H1 (cell line): ENCODE results near the gene RECK. TPM values are rescaled to one million over a fixed set of nuclear protein-coding genes. Genes with fewer than 3 reads are reported as not detected.

Source experiments
- CTCF ChIA-PET: fragments of 300-600 bp; sonication (Branson Sonifier 250); formaldehyde crosslinking; loops from one replicate; lab custom pipeline; 2021; ENCODE audit not compliant: partially characterized antibody; lab: Charles Lee
- POLR2A ChIA-PET: fragments of 300-600 bp; sonication (Branson Sonifier 250); formaldehyde crosslinking; loops from one replicate; lab custom pipeline; 2021; ENCODE audit warnings: inconsistent platforms; ENCODE audit not compliant: partially characterized antibody; lab: Charles Lee
- DNase-seq, 2 experiments: peaks; one replicate each; pipeline versions ENCODE4 v3.0.0 to v3.0.0-alpha.2; 2010 to 2022; ENCODE audit warnings: low spot score in 2 of 2, low read depth in 1 of 2, mixed read lengths in 1 of 2
- FAIRE-seq: peaks from 2 replicates; lab custom pipeline; 2011; peaks lifted over from hg19 to GRCh38; lab: Jason Lieb, UNC
- H2AFZ ChIP-seq: 2 replicates; pipeline ENCODE4 v1.8.1; 2012; ENCODE audit warnings: low read length, inconsistent platforms
- H2AK5ac ChIP-seq: 2 replicates; pipeline ENCODE4 v1.6.1; 2013; ENCODE audit warnings: low read depth, low read length
- H2BK120ac ChIP-seq: replicated peaks from 2 replicates; pipeline ENCODE3; 2013; ENCODE audit warnings: low read depth, low read length, inconsistent platforms
- H2BK12ac ChIP-seq: 2 replicates; pipeline ENCODE4 v1.6.1; 2013; ENCODE audit warnings: low read depth, low read length
- H2BK15ac ChIP-seq: 2 replicates; pipeline ENCODE4 v1.6.1; 2013; ENCODE audit warnings: low read length
- H2BK20ac ChIP-seq: 2 replicates; pipeline ENCODE4 v1.6.1; 2013; ENCODE audit warnings: low read length
- H2BK5ac ChIP-seq: 2 replicates; pipeline ENCODE4 v1.6.1; 2013; ENCODE audit warnings: low read depth, low read length
- H3K14ac ChIP-seq: 2 replicates; pipeline ENCODE4 v1.6.1; 2013; ENCODE audit warnings: inconsistent platforms; ENCODE audit not compliant: insufficient read length
- H3K18ac ChIP-seq: 2 replicates; pipeline ENCODE4 v1.6.1; 2013; ENCODE audit warnings: low read length; ENCODE audit errors: extremely low read depth
- H3K23ac ChIP-seq: 2 replicates; pipeline ENCODE4 v1.6.1; 2013; ENCODE audit warnings: inconsistent platforms; ENCODE audit not compliant: insufficient read length
- H3K23me2 ChIP-seq: 2 replicates; pipeline ENCODE4 v1.6.1; 2013; ENCODE audit warnings: low read depth, low read length
- H3K27ac ChIP-seq: 2 replicates; pipeline ENCODE4 v1.6.1; 2011; ENCODE audit warnings: low read depth, low read length, inconsistent platforms
- H3K27me3 ChIP-seq, 4 experiments: replicated peaks in 1 of 4; 1 replicate in 1 of 4; 2 replicates in 3 of 4; pipeline versions ENCODE4 v1.6.1 to v1.8.1; 2011 to 2013; ENCODE audit warnings: low read length in 3 of 4, mild to moderate bottlenecking in 3 of 4, inconsistent platforms in 2 of 4, mixed read lengths in 2 of 4, moderate library complexity in 1 of 4; ENCODE audit not compliant: control insufficient read depth in 3 of 4, insufficient read depth in 3 of 4; ENCODE audit errors: extremely low read depth in 1 of 4
- H3K36me3 ChIP-seq, 4 experiments: 2 replicates each; pipeline versions ENCODE4 v1.6.1 to v1.8.1; 2011 to 2013; ENCODE audit warnings: mild to moderate bottlenecking in 4 of 4, low read length in 3 of 4, moderate library complexity in 2 of 4, control low read depth in 1 of 4, inconsistent platforms in 1 of 4; ENCODE audit not compliant: insufficient read depth in 4 of 4, control insufficient read depth in 2 of 4
- H3K4ac ChIP-seq: replicated peaks from 2 replicates; pipeline ENCODE3; 2013; ENCODE audit warnings: low read length, low read depth, mixed read lengths, inconsistent platforms; ENCODE audit not compliant: insufficient read length
- H3K4me1 ChIP-seq, 4 experiments: replicated peaks in 1 of 4; 1 replicate in 1 of 4; 2 replicates in 3 of 4; pipeline versions ENCODE4 v1.6.1 to v1.8.1; 2011 to 2013; ENCODE audit warnings: low read length in 3 of 4, inconsistent platforms in 2 of 4, mixed read lengths in 1 of 4; ENCODE audit not compliant: insufficient read depth in 4 of 4, control insufficient read depth in 3 of 4
- H3K4me2 ChIP-seq, 2 experiments: 2 replicates each; pipeline versions ENCODE4 v1.6.1 to v1.8.1; 2011 to 2013; ENCODE audit warnings: low read depth in 2 of 2, low read length in 2 of 2, control low read depth in 1 of 2, inconsistent platforms in 1 of 2, mild to moderate bottlenecking in 1 of 2; ENCODE audit not compliant: insufficient read depth in 1 of 2
- H3K4me3 ChIP-seq, 4 experiments: fragments of 200-600, 300-600 bp in 1 of 4; sonication (generic), shearing (Covaris generic), sonication (Bioruptor Twin) in 1 of 4; 2 replicates each; pipeline versions ENCODE4 v1.5.1 to v1.8.1; 2011 to 2016; ENCODE audit warnings: low read length in 4 of 4, low read depth in 3 of 4, control low read depth in 2 of 4, inconsistent platforms in 2 of 4, mild to moderate bottlenecking in 2 of 4, mixed read lengths in 1 of 4, moderate library complexity in 1 of 4; ENCODE audit not compliant: insufficient read depth in 2 of 4; ENCODE audit errors: extremely low read depth in 1 of 4
- H3K56ac ChIP-seq: replicated peaks from 2 replicates; pipeline ENCODE3; 2013; ENCODE audit warnings: low read depth, mild to moderate bottlenecking, mixed read lengths, low read length, inconsistent platforms; ENCODE audit not compliant: insufficient read length
- H3K79me1 ChIP-seq: 2 replicates; pipeline ENCODE4 v1.6.1; 2013; ENCODE audit warnings: low read depth, low read length, control low read depth
- H3K79me2 ChIP-seq, 2 experiments: 2 replicates each; pipeline versions ENCODE4 v1.6.1 to v1.8.1; 2012 to 2013; ENCODE audit warnings: low read length in 2 of 2, mild to moderate bottlenecking in 2 of 2, inconsistent platforms in 1 of 2; ENCODE audit not compliant: insufficient read depth in 2 of 2, control insufficient read depth in 1 of 2
- H3K9ac ChIP-seq, 4 experiments: replicated peaks in 1 of 4; 1 replicate in 1 of 4; 2 replicates in 3 of 4; pipeline versions ENCODE4 v1.6.1 to v1.8.1; 2011 to 2013; ENCODE audit warnings: low read depth in 3 of 4, low read length in 3 of 4, control low read depth in 2 of 4, mild to moderate bottlenecking in 2 of 4, moderate library complexity in 2 of 4, inconsistent platforms in 1 of 4; ENCODE audit errors: extremely low read depth in 1 of 4
- H3K9me3 ChIP-seq, 2 experiments: 2 replicates each; pipeline versions ENCODE4 v1.6.1 to v1.8.1; 2012 to 2013; ENCODE audit warnings: mild to moderate bottlenecking in 2 of 2, moderate library complexity in 2 of 2, control low read depth in 1 of 2, inconsistent platforms in 1 of 2, low read depth in 1 of 2, low read length in 1 of 2, mixed read lengths in 1 of 2; ENCODE audit not compliant: insufficient read depth in 2 of 2
- H4K20me1 ChIP-seq, 2 experiments: replicated peaks in 1 of 2; 2 replicates each; pipeline versions ENCODE3 to v1.8.1; 2011 to 2013; ENCODE audit warnings: inconsistent platforms in 2 of 2, low read length in 2 of 2, mild to moderate bottlenecking in 1 of 2; ENCODE audit not compliant: insufficient read depth in 2 of 2, control insufficient read depth in 1 of 2
- H4K5ac ChIP-seq: 2 replicates; pipeline ENCODE4 v1.6.1; 2013; ENCODE audit warnings: low read length, low read depth, mixed read lengths, inconsistent platforms; ENCODE audit not compliant: insufficient read length
- H4K8ac ChIP-seq: 2 replicates; pipeline ENCODE4 v1.8.0; 2013; ENCODE audit warnings: mild to moderate bottlenecking, moderate library complexity, low read length, inconsistent platforms; ENCODE audit not compliant: insufficient read depth; ENCODE audit errors: extremely low read depth
- H4K91ac ChIP-seq: replicated peaks from 2 replicates; pipeline ENCODE3; 2013; ENCODE audit warnings: low read length, mixed read lengths, inconsistent platforms; ENCODE audit not compliant: insufficient read length
- BCL11A ChIP-seq, 2 experiments: IDR thresholded peaks; one replicate each; pipeline ENCODE4 v1.6.1; 2011; ENCODE audit warnings: low read depth in 2 of 2, low read length in 2 of 2, mild to moderate bottlenecking in 2 of 2
- CHD2 ChIP-seq: IDR thresholded peaks from 2 replicates; pipeline ENCODE4 v1.6.1; 2012; ENCODE audit warnings: low read length, improper control_type of control experiment
- EP300 ChIP-seq, 2 experiments: IDR thresholded peaks; 1 replicate in 1 of 2; 2 replicates in 1 of 2; pipeline ENCODE4 v1.6.1; 2011 to 2012; ENCODE audit warnings: low read depth in 2 of 2, low read length in 2 of 2, mild to moderate bottlenecking in 2 of 2, borderline replicate concordance in 1 of 2, inconsistent platforms in 1 of 2, moderate library complexity in 1 of 2
- FOSL1 ChIP-seq: IDR thresholded peaks from 2 replicates; pipeline ENCODE4 v1.6.1; 2011; ENCODE audit warnings: mild to moderate bottlenecking, low read depth, low read length, moderate library complexity; ENCODE audit not compliant: insufficient read depth
- HDAC2 ChIP-seq, 2 experiments: fragments of 300-600 bp in 1 of 2; sonication (generic) in 1 of 2; IDR thresholded peaks; 2 replicates each; pipeline ENCODE4 v1.6.1; 2011 to 2012; ENCODE audit warnings: low read depth in 2 of 2, low read length in 2 of 2, mild to moderate bottlenecking in 2 of 2, moderate library complexity in 2 of 2, borderline replicate concordance in 1 of 2, inconsistent platforms in 1 of 2
- MAFK ChIP-seq: IDR thresholded peaks from 2 replicates; pipeline ENCODE4 v1.6.1; 2012; ENCODE audit warnings: low read depth, mild to moderate bottlenecking, improper control_type of control experiment, low read length
- POLR2AphosphoS5 ChIP-seq: IDR thresholded peaks from 2 replicates; pipeline ENCODE4 v1.6.1; 2011; ENCODE audit warnings: low read depth, low read length
- TCF12 ChIP-seq: IDR thresholded peaks from 2 replicates; pipeline ENCODE4 v1.6.1; 2011; ENCODE audit warnings: low read depth, mild to moderate bottlenecking, low read length
- WGBS, 2 experiments: shearing (Covaris generic) in 1 of 2; methylation state at CpG; one replicate each; pipeline versions ENCODE4 v1.1.6 to v1.1.7; 2013 to 2015; ENCODE audit warnings: low lambda C conversion rate in 2 of 2, mixed read lengths in 2 of 2, inconsistent platforms in 1 of 2, low coverage in 1 of 2, missing lambda C conversion rate in 1 of 2; ENCODE audit not compliant: insufficient replicate concordance in 2 of 2, insufficient coverage in 1 of 2, insufficient read length in 1 of 2; ENCODE audit errors: extremely low coverage in 1 of 2, missing lambda C conversion rate in 1 of 2; 5-methylcytosine and 5-hydroxymethylcytosine counted together
- polyA plus RNA-seq, 7 experiments: library from polyadenylated mRNA; depleted of rRNA in 3 of 7; stranded (reverse) in 5 of 7; unstranded in 2 of 7; fragments of >200 nt in 5 of 7; fragments of 200-250 nt in 2 of 7; gene quantifications; 1 replicate in 5 of 7; 2 replicates in 1 of 7; 4 replicates in 1 of 7; pipeline versions ENCODE4 v1.2.1 to v1.2.3, GENCODE V29; 2011 to 2013; ENCODE audit warnings: missing spikeins in 2 of 7, mixed read lengths in 2 of 7
- total RNA-seq: library from RNA; stranded (reverse); fragmentation: NEBNext Ultra II Directional; extraction: Animal tissue kit (Norgen Biotek cat#: 25700); gene quantifications from 2 replicates; pipeline ENCODE4 v1.2.1, GENCODE V29; 2021
- TF ChIP-seq, protein P1 (sequence below): IDR thresholded peaks from 2 replicates; pipeline ENCODE4 v1.6.1; 2011; ENCODE audit warnings: low read depth, mild to moderate bottlenecking, low read length; ENCODE audit not compliant: insufficient read depth
- TF ChIP-seq, protein P2 (sequence below): IDR thresholded peaks from 2 replicates; pipeline ENCODE4 v1.6.1; 2012; ENCODE audit warnings: low read length, inconsistent platforms
- TF ChIP-seq, protein P3 (sequence below): IDR thresholded peaks from 2 replicates; pipeline ENCODE4 v1.6.1; 2012; ENCODE audit warnings: inconsistent platforms

Gene RECK
- total and polyA plus RNA-seq, 2 of the 8 experiments (the other 6 are each of a cell fraction or from before 2014, with no cell fraction given): 5.4 to 9.8 TPM

DNA sequence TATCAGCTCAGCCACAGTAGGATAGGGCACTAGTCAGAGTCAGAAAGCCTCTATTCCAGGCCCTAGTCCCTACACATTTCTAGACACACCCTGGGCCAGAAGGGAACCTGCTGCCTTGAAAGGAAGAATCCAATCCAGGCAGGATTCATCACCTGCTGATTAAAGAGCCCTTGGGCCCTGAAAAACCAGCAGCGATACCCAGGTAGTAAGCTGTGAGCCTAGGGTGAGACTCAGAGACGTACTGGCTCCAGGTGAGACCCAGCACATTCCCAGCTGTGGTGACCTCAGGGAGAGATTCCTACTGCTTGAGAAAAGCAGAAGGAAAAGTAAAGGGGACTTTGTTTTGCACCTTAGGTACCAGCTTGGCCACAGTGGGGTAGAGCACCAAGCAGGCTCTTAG is 137.1 kb downstream of the RECK start:
- WGBS, 2 experiments: 91% methylated on average over 2 of the region's 2 CpGs; no CpG with 5 or more reads in 1 of the 2 experiments
- TF ChIP-seq, protein P1, sequence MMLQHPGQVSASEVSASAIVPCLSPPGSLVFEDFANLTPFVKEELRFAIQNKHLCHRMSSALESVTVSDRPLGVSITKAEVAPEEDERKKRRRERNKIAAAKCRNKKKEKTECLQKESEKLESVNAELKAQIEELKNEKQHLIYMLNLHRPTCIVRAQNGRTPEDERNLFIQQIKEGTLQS: no peak
- TF ChIP-seq BCL11A (IDR thresholded peaks at IDR 0.05; ENCODE audit: low read depth in 2 of 2, low read length in 2 of 2): no peak
- TF ChIP-seq MAFK: no peak
- TF ChIP-seq CHD2: no peak
- TF ChIP-seq, protein P2, sequence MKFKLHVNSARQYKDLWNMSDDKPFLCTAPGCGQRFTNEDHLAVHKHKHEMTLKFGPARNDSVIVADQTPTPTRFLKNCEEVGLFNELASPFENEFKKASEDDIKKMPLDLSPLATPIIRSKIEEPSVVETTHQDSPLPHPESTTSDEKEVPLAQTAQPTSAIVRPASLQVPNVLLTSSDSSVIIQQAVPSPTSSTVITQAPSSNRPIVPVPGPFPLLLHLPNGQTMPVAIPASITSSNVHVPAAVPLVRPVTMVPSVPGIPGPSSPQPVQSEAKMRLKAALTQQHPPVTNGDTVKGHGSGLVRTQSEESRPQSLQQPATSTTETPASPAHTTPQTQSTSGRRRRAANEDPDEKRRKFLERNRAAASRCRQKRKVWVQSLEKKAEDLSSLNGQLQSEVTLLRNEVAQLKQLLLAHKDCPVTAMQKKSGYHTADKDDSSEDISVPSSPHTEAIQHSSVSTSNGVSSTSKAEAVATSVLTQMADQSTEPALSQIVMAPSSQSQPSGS: no peak
- TF ChIP-seq POLR2AphosphoS5: no peak
- TF ChIP-seq TCF12: no peak
- TF ChIP-seq, protein P3, sequence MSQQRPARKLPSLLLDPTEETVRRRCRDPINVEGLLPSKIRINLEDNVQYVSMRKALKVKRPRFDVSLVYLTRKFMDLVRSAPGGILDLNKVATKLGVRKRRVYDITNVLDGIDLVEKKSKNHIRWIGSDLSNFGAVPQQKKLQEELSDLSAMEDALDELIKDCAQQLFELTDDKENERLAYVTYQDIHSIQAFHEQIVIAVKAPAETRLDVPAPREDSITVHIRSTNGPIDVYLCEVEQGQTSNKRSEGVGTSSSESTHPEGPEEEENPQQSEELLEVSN: no peak
- TF ChIP-seq HDAC2 (IDR thresholded peaks at IDR 0.05; ENCODE audit: borderline replicate concordance in 1 of 2, low read depth in 2 of 2, low read length in 2 of 2): no peak
- no peak for TF ChIP-seq EP300 (IDR thresholded peaks at IDR 0.05; ENCODE audit: borderline replicate concordance in 1 of 2, low read depth in 2 of 2, low read length in 2 of 2)
- TF ChIP-seq FOSL1: no peak

More for the DNA sequence above, 137.1 kb downstream of the RECK start:
- Histone ChIP-seq H3K14ac (no peak overlapping the region), H3K36me3 (no peaks in the 10 kb centered on the region), H4K91ac (no peak overlapping the region), H4K5ac (no peak overlapping the region), H2AFZ (no peak overlapping the region), H2AK5ac (no peak overlapping the region), H3K79me2 (no peaks in the 10 kb centered on the region), H3K9ac (no peak overlapping the region), H2BK5ac (no peak overlapping the region), H2BK20ac (no peak overlapping the region), H3K18ac (no peak overlapping the region), H4K20me1 (no peaks in the 10 kb centered on the region), H3K4me3 (no peak overlapping the region), H3K27me3 (no peaks in the 10 kb centered on the region), H3K4ac (no peak overlapping the region), H3K4me2 (no peak overlapping the region), H3K4me1 (no peaks in the 10 kb centered on the region), H3K23ac (no peak overlapping the region), H2BK120ac (no peak overlapping the region), H3K23me2 (no peaks in the 10 kb centered on the region), H2BK15ac (no peak overlapping the region), H3K27ac (no peak overlapping the region), H3K56ac (no peak overlapping the region), H4K8ac (no peak overlapping the region), H3K79me1 (no peaks in the 10 kb centered on the region), H3K9me3 (no peaks in the 10 kb centered on the region), H2BK12ac (no peak overlapping the region; the same call in 1 of the 2 replicates)
- FAIRE-seq: no peak
- ChIA-PET POLR2A (interaction anchor here (1.0 kb wide), 1 partner anchor 72 kb away, joined by 3 read pairs; no protein-coding TSS in a partner anchor), CTCF (interaction anchor here (0.8 to 1.6 kb wide), 3 partner anchors 10 to 147 kb away, joined by 3 to 7 read pairs (median 5); no protein-coding TSS in a partner anchor)
- DNase-seq: no peak
